Endodermal cell (in vitro differentiated cells): ENCODE results near the gene TLE4. TPM values are rescaled to one million over a fixed set of nuclear protein-coding genes. Genes with fewer than 3 reads are reported as not detected.
"Not testable (repeated sequence)": the region's sequence is repeated elsewhere in the genome, so short reads cannot be mapped to it uniquely, and the experiment has no call there.

Experiments used
- DNase-seq: peaks from one replicate; pipeline ENCODE4 v3.0.0-alpha.2; 2017
- H3K27ac ChIP-seq: 2 replicates; pipeline ENCODE4 v1.5.1; 2013; ENCODE audit warnings: mild to moderate bottlenecking, low read depth, low read length, moderate library complexity
- H3K27me3 ChIP-seq: 2 replicates; pipeline ENCODE4 v1.6.1; 2013; ENCODE audit warnings: mild to moderate bottlenecking, low read length, moderate library complexity; ENCODE audit not compliant: insufficient read depth, control insufficient read depth, poor library complexity, severe bottlenecking
- H3K36me3 ChIP-seq: 2 replicates; pipeline ENCODE4 v1.7.0; 2013; ENCODE audit warnings: mild to moderate bottlenecking, low read length, moderate library complexity; ENCODE audit not compliant: control insufficient read depth, insufficient read depth
- H3K4me1 ChIP-seq: one replicate; pipeline ENCODE4 v1.7.0; 2013; ENCODE audit warnings: low read length; ENCODE audit not compliant: control insufficient read depth, insufficient read depth
- H3K4me3 ChIP-seq: 2 replicates; pipeline ENCODE4 v1.5.1; 2013; ENCODE audit warnings: mild to moderate bottlenecking, low read length, moderate library complexity
- H3K9ac ChIP-seq: 2 replicates; pipeline ENCODE4 v1.6.1; 2013; ENCODE audit warnings: mild to moderate bottlenecking, low read length, moderate library complexity; ENCODE audit not compliant: poor library complexity, severe bottlenecking; ENCODE audit errors: extremely low read depth
- H3K9me3 ChIP-seq: 2 replicates; pipeline ENCODE4 v1.6.1; 2013; ENCODE audit warnings: mild to moderate bottlenecking, low read length, moderate library complexity; ENCODE audit not compliant: control insufficient read depth
- H3K27ac Mint-ChIP-seq: 2 replicates; pipeline ENCODE4 v1.8.0; 2020; ENCODE audit warnings: mixed read lengths
- H3K27me3 Mint-ChIP-seq: 2 replicates; pipeline ENCODE4 v1.8.0; 2021; ENCODE audit warnings: mild to moderate bottlenecking, mixed read lengths; ENCODE audit not compliant: insufficient read depth
- H3K36me3 Mint-ChIP-seq: 2 replicates; pipeline ENCODE4 v1.8.0; 2020; ENCODE audit warnings: low read depth, mixed read lengths
- H3K4me1 Mint-ChIP-seq: 2 replicates; pipeline ENCODE4 v1.8.0; 2020; ENCODE audit warnings: mixed read lengths
- H3K4me3 Mint-ChIP-seq: 2 replicates; pipeline ENCODE4 v1.8.0; 2020; ENCODE audit warnings: mild to moderate bottlenecking, moderate library complexity, mixed read lengths
- H3K9me3 Mint-ChIP-seq: 2 replicates; pipeline ENCODE4 v1.8.0; 2020; ENCODE audit warnings: mild to moderate bottlenecking, mixed read lengths
- CTCF ChIP-seq: fragments of 200-600 bp; sonication (generic); conservative IDR thresholded peaks from 2 replicates; pipeline ENCODE4 v1.5.0; 2021; ENCODE audit warnings: antibody characterized with exemption, mild to moderate bottlenecking
- WGBS, 2 experiments: methylation state at CpG; one replicate each; pipeline versions ENCODE4 v1.1.5 to v1.1.7; 2013; ENCODE audit warnings: missing lambda C conversion rate in 2 of 2, mixed read lengths in 1 of 2; ENCODE audit not compliant: insufficient coverage in 1 of 2, insufficient read length in 1 of 2; 5-methylcytosine and 5-hydroxymethylcytosine counted together
- total RNA-seq, 2 donors: library from RNA; stranded (reverse); fragmentation: NEBNext Ultra II Directional in 1 of 2; extraction: Animal tissue kit (Norgen Biotek cat#: 25700) in 1 of 2; gene quantifications; 2 replicates in 1 of 2; 3 replicates in 1 of 2; pipeline ENCODE4 v1.2.1, GENCODE V29; 2021

TLE4 gene
- total RNA-seq, 2 donors from 2014 or later: 16.7 to 25.5 TPM

GRCh38 chr9:79604149-79604548 lies 32.4 kb downstream of the TLE4 start:
- Mint-ChIP-seq H3K36me3 (peaks cover 28% of the 10 kb centered on the region), H3K4me3 (no peak overlapping the region), H3K4me1 (no peaks in the 10 kb centered on the region), H3K27me3 (no peaks in the 10 kb centered on the region), H3K27ac (no peak overlapping the region), H3K9me3 (peaks cover 14% of the 10 kb centered on the region)
- Histone ChIP-seq H3K27ac (no peak overlapping the region), H3K9me3 (peaks cover 25% of the 10 kb centered on the region), H3K36me3 (peaks cover 3% of the 10 kb centered on the region), H3K27me3 (no peaks in the 10 kb centered on the region), H3K4me1 (no peaks in the 10 kb centered on the region), H3K9ac (no peak overlapping the region), H3K4me3 (no peak overlapping the region)
- no peak for DNase-seq
- TF ChIP-seq CTCF: no peak

GRCh38 chr9:79604921-79605562 lies 33.3 kb downstream of the TLE4 start:
- 94 to 100% methylated on average over 1 to 5 of the region's 5 CpGs for WGBS, 2 experiments
- TF ChIP-seq CTCF: no peak
- Histone ChIP-seq H3K36me3 (peaks cover 3% of the 10 kb centered on the region), H3K4me3 (no peak overlapping the region), H3K27me3 (no peaks in the 10 kb centered on the region), H3K9me3 (peaks cover 25% of the 10 kb centered on the region), H3K9ac (no peak overlapping the region), H3K4me1 (no peaks in the 10 kb centered on the region), H3K27ac (no peak overlapping the region)
- Mint-ChIP-seq H3K9me3 (peaks cover 14% of the 10 kb centered on the region), H3K27ac (no peak overlapping the region), H3K36me3 (peaks cover 28% of the 10 kb centered on the region), H3K4me3 (no peak overlapping the region), H3K4me1 (peaks cover under 1% of the 10 kb centered on the region), H3K27me3 (no peaks in the 10 kb centered on the region)
- no peak for DNase-seq

GRCh38 chr9:79606529-79606928 lies 34.8 kb downstream of the TLE4 start:
- not testable (repeated sequence) for H3K27ac ChIP-seq, H3K36me3 ChIP-seq, H3K4me3 Mint-ChIP-seq, H3K27me3 Mint-ChIP-seq, H3K4me1 ChIP-seq, H3K27ac Mint-ChIP-seq, H3K4me3 ChIP-seq, H3K4me1 Mint-ChIP-seq, H3K27me3 ChIP-seq, DNase-seq, H3K9ac ChIP-seq
- Mint-ChIP-seq H3K9me3 (peaks cover 13% of the 10 kb centered on the region), H3K36me3 (peaks cover 27% of the 10 kb centered on the region)
- peaks cover 21% of the 10 kb centered on the region for H3K9me3 ChIP-seq
- 88% methylated on average over 1 of the region's 1 CpG; no CpG with 5 or more reads in 1 of the 2 experiments for WGBS, 2 experiments
